LHCN-M2 (cell line): ENCODE data around the gene ASTN2. TPM values are rescaled to one million over a fixed set of nuclear protein-coding genes. Genes with fewer than 3 reads are reported as not detected.
"Not testable (repeated sequence)": the region's sequence is repeated elsewhere in the genome, so short reads cannot be mapped to it uniquely, and the experiment has no call there.

Experiments
- DNase-seq: peaks from one replicate; pipeline ENCODE4 v3.0.0-alpha.2; 2012; ENCODE audit warnings: low read depth
- total RNA-seq: library from RNA; depleted of rRNA; stranded (reverse); fragments of >200 nt; gene quantifications from 2 replicates; pipeline ENCODE4 v1.2.3, GENCODE V29; 2014

ASTN2 gene
- total RNA-seq, 1 experiment from 2014 or later: 11.8 TPM

DNA sequence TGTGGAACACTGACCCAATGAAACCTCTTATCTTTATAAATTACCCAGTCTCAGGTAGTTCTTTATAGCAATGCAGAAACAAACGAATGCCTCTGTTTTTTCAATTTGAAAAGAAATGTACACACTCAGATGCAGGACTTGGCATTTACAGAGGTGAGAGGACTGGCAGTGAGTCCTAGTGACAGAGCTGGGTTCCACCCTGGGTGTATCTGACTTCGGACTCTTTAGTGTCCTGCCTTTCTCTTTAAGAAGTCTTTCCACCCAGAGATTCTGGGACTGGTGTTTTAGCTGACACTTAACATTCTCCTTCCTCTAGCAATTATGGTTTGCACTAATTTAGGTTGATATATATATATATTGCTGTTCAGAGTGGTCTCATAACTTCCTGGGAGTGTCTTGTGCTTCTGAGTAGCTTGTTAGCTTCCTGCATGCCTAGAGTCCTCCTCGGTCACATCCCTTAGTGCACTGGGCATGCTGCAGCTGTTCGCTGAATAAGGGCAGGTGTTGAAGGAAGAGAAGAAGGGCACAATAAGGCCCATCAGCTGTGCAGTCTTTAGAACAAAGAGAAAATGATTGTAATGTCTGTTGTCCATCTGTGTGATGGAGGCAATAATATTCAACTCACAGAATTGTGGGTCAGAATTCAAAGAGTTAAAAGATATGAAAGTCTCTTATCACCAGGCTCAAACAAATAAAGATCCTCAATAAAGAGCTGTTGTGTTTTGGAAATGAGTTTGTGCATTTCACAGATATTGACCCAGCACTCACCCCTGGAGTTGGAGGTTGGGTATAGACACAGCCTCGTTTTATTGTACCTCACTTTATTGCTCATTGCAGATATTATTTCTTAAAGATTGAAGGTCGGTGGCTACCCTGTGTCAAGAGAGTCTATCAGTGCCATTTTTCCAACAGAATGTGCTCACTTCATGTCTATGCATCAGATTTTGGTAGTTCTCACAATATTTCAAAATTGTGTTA, 540.6 kb downstream of the ASTN2 start:
- DNase-seq: no peak

DNA sequence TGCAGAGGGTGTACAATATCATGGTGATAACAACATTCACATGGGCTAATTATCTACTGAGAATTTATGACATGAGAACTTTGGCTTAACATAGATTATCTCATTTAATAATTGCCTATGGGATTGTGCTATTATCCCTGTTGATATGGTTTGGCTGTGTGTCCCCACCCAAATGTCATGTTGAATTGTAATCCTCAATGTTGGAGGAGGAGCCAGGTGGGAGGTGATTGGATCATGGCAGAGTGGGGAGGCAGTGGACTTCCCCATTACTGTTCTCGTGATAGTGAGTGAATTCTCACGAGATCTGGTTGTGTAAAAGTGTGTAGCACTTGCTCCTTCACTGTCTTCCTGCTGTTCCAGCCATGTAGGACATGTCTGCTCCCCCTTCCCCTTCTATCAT, 541.4 kb downstream of the ASTN2 start:
- no peak for DNase-seq

DNA sequence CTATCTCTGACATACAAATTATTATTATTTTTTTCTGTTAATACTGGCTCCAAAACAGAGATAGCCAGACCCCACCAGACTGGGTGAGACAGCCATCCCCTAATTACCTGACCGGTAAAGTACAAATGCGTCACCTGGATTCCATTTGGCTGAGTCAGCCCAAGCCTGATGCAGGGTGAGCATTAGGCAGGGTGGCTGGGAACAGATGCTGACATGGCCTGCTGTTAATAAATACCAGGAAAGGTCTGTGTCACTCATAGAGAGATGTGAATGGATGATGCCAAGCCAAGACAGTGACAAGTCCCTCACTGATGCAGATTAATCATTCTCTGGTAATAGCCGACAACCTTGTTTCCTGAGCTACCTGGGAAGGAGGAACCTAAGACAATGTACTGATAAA, 544.3 kb downstream of the ASTN2 start:
- no peak for DNase-seq

DNA sequence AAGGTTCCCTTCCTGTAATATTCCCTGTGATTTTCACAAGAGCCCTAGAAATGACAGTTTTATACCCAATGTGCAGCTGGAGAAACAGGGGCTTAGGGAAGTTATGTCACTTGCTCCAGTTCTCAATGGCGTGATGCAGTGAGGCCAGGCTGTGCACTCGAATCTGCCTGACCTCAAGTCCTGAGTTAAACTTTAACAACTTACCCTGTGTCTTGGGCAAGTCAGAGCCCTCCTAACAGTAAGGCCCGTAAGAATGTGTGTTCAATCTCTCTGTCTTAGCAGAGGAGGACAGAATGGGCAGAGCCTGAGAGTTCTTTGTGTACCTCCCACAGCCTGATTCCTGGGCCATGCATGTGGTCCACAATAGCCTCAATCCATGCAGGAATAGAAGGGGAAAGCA, 546.7 kb downstream of the ASTN2 start:
- DNase-seq: no peak

DNA sequence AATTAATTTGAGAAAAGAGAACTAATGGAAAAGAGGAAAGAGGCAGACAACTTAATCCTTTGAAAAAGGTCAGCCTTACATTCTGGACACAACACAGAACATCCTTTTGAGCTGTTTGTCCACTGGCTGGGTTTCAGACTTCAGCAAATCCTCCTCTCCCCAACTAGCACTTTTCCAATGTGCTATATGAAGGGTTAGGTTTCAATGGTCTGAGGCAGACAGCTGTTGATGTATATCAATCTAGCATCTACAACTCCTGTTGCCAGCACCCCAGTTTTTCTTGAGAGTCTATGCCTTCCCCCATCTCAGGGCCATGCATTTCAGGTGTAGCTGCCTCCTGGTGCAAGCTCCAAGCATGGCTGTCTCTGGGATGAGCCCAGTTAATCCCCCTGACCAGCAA, 553.5 kb downstream of the ASTN2 start:
- peak; percentile 5 for DNase-seq

DNA sequence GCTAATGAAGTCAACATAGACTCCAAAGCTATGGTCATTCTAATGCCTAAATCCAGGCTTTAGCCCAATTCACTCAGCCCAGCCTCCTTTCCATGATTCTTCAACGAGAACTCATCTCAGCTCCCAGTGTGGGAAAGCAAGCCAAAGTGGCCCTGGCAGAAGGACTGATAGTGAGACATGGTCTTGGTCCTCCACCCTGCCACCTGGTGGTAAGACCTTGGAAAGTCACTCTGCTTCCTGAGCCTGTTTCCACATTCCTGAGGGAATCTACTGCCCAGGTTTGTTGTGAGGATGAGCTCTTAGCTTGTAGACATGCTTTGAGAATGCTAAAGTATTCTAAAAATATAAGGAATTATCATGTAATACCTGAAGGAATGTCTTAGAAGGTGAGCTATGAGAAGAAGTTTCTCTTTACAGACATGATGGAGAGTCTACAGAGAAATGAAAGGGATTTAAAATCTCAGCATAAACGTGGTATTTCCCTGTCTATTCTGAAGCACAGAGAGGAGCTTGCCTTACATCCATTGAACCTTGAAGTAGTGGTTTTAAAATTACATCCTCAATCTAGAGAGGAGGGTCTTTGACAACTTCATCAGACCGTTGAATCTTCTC, 554.2 kb downstream of the ASTN2 start:
- peak; percentile 52 for DNase-seq

DNA sequence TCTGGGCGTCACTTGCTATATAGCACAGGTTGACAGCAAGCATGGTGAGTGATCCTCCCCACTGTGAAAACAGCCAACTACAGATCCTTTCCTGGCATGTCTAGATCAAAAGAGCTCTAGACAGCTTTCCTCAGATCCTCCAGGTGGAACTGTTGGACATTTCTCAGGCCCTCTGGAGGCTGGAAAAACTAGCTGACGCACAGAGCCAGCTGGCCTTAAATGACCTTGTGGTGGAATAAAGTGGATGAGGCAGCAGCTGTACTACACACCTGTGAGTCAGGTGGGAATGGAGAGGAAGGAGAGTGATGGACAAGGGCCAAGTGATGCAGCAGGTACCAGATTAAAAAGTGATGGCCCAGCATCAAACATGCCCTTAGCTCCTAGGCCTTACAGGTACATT, 555.1 kb downstream of the ASTN2 start:
- no peak for DNase-seq

DNA sequence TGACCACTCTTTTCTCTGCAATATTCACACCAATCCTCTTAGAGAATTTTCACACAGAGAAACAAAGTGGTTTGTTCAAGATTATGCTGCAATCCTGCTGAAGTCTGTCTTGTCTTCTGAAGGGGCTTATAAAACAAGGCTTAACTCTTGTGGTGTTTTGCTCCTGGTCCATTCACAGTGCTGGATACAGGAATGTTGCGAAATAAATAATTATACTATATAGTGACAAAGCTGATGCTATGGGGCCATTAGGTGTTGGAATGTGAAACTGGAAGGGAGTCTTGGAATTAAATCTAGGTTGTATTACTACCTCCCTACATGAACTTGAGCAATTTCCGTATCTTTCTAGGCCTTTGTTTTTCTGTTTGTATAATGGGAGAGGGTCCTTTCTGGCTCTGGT, 557.5 kb downstream of the ASTN2 start:
- DNase-seq: no peak

DNA sequence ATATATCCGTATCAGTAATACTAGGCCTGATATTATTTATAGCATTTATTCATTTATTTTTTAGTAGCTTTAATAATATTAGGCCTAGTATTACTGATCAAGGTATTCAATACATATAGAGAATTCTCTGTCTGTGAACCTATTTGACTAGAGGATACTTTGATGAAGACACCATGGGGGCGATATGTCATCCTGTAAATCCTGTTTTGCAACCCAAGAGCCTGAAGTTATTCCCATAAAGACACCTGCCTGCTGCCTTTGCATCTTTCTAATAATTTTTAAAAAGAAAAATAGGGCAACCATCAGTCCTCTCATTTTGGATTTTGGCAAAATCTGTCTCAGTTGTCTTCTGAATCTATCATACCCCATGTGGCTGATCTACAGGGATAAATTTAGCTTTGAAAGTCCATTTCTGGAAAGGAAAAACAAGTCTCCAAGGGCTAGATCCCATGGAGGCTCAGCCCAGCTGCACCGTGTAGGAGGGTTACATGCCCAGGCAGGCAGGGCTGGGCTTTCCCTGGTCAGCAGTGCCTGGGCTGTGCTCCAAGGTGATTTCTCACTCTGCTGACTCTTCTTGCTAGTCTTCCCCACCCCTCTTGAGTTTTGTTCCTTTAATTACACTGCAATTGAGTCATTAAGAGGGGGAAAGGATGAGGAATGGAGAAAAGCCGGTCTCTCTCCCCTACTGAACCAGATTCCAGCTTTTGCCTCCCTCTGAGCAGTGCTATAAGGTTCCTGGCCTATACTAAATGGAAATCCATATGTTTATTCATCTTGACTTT, 558.8 kb downstream of the ASTN2 start:
- no peak for DNase-seq

DNA sequence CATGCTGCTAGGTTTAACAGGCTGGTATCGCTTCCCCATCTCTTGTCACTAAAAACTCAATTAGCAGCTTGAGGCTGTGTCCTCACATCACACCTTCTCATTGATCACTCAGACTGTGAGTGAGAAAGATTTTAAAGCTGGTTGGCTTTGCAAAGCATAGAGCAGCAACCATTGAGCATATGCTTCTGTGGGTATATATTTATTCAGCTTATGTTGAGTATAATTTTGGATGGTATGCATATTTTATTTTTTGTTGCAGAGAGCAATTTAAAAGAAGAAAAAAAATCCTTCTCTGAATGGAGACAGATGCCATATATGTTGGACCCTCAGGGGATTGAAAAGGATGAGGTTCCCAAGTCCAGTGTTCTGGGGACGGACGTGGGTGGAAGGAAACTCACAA, 565.1 kb downstream of the ASTN2 start:
- DNase-seq: no peak

DNA sequence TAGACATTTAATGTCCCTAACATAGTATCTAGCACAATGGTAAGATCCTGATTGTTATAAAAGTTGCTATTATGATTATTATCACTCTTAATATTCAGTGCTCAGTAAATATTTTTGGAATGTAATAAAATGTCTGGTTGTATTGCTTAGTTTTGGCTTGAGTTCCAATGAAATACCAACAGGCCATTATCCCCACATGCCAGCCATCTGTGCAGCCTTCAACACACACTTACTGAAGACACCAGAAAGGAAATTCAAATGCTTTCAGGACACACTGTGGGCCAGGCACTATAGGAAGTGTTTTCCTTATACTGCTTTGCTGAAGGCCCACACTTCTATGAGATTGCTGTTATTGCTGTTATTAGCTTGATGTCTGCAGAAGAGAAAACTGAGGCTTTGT, 570.2 kb downstream of the ASTN2 start:
- DNase-seq: no peak

DNA sequence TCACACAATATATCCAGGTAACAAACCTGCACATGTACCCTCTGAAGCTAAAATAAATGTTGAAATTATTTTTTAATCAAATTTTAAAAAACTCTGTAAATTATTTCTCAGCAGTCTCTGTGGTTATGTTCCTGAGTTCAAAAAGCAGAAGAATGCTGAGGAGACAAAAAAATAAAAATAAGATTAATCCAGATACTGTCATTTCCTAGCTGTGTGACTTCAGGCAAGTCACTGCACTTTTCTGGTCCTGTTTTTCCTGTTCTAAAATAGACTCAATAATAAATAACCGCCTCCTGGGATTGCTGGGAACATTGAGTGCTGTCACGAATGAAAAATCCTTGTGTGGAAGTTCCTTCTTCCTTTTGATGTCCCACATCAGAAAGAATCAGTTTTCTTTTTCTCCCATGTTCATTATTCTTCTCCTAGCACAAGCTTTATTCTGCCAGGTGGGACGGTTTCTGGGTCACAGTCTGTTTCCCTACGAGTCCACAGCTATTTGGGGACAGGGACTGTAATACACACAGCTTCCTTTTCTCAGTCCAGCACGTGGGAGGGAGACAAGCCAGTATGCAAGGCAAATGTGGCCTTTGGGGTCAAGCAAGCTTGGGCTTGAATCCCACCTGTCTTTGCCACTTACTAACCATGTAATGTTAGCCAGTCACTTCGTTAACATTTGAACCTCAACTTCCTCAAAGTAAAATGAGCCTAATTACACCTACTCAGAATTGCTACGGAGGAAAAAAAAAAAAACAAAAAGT, 570.8 kb downstream of the ASTN2 start:
- peak; percentile 32 for DNase-seq

DNA sequence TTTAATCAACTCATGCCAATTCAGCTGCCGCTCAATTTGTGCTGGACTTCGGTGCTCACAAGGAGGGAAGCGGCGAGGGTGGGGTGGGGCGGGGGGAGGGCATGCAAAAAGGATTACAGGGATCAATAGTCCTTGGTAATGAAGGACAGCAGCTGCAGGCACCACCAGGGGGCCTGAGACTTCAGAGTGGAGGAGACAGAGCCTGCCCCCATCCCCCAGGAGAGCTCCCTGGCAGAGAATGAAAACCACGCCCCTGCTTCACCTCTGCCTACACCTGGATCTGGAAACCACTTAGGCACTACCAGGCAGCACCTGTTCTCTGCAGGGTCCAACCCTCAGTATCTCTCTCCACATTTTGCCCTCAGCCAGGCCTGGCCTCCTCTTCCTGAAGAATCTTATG, 572.2 kb downstream of the ASTN2 start:
- DNase-seq: no peak

DNA sequence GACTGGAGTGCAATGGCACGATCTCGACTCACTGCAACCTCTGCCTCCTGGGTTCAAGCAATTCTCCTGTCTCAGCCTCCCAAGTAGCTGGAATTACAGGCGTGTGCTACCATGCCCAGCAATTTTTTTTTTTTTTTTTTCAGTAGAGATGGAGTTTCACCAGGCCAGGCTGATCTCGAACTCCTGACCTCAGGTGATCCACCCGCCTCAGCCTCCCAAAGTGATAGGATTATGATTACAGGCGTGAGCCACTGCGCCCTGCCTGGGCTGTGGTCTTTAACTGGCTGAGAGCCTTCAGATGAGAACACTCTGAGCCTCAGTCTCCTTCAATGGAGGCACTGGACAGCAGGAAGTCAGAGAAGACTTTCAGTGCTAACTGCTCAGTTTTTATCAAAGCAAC, 576.4 kb downstream of the ASTN2 start:
- DNase-seq: not testable (repeated sequence)

DNA sequence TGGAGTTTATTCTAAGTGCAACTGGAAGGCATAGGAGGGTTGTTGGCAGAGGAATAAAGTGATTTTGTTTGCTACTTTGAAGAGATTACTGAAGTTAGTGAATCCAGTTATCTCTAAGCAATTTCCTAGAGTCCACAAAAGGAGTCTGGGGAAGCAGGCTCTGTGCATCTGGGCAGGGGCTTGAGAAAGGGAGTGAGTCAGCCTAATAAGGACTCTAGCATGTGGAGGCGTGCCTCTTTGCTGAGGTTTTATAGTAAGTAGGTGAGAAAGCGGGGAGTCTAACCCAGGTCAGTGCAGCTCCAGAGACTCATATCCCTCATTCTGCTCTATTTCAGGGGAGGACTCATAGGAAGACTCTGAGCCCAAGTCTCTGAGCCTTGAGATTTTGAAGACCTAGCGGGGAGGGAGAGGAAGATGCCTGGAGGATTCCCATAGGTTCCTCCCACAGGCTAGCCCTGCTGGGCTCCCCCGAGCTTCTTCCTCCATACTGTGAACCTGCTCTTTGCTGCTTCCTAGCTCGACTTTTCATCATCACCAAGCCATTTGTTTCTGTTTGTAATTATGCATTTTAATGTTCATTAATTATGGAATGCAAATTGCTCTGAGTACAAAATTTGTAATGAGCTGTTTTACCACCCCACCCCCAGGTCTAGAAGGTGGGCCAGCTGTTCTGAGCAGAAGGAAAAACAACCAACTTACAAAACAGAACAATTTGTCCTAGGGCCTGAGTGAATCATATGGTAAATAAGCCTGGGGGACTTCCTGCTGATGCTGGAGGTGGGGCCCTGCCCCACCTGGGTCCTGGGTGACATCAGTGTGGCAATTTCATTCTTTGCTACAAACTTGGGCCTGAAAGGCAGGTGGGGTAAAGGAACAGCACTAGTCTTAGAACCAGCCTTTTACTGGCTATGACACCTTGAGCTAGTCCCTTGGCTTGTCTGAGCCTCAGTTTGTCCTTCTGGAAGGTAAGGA, 577.6 kb downstream of the ASTN2 start:
- peak; percentile 36 for DNase-seq

DNA sequence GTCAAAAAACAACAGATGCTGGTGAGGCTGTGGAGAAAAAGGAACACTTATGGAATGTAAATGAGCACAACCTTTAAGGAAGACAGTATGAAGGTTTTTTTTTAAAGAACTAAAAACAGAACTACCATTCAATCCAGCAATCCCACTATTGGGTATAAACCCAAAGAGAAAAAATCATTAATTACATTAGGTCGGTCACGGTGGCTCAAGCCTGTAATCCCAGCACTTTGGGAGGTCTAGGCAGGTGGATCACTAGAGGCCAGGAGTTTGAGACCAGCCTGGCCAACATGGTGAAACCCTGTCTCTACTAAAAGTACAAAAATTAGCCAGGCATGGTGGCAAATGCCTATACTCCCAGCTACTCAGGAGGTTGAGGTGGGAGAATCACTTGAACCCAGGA, 584.5 kb downstream of the ASTN2 start:
- not testable (repeated sequence) for DNase-seq

DNA sequence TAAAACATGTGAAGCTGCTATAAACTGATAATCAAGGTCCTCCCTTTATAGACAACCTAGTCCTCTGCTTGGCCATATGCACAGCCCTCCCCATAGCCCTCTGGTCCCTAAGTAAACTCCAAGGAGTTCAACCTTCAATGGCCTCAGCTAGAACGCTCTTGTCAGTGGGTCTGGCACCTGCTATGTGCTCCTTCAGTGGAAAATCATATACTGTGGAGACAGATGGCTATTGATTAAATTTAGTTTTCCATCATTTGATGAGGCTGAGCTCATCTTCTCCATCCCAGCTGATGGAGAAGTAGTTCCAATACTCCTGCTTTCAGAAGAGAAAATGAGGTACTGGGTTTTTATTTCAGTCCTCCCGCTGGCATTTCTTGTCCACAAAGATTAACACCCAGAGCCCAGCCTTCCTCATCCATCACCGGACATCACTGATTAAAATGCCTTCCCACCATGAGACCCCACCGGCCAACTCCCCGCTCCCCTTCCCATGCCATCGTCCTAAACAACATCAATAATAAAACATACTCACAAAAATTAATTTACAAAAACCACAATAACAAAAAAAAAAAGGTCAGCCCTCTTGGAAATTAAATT, 593.1 kb downstream of the ASTN2 start:
- DNase-seq: no peak

DNA sequence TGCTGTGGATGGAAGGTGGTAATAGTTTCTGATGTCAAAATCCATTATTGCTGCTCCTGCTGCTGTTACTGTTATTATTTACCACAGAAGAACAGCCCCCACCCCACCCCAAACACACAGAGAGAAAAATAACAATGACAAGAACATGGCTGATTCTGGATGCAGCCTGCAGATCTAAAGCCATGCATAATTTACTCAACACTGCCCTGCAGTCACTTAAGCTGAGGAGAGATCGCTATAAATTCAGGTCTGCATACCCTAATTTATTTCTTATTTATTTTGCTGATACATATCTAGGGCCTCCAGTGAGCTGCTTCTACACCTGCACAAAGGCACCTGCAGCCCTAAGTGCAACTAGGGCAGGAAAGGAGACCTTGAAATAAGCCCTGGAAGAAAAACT, 595.7 kb downstream of the ASTN2 start:
- no peak for DNase-seq

DNA sequence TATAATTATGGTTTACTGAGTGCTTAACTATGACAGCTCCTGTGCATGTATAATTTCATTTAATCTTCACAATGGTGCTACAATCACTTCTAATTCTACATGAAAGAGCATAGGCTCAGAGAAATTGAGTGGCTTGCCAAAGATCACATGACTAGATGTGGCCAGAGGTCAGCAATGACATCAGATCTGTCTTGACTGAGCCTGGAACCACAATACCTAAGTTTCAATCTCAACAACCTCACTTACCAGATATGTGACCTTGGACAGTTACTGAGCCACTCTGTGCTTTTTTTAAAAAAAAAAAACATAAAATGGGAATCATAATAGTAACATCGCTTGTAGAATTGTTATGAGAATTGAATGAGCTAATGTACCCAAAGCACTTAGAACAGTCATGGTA, 597.1 kb downstream of the ASTN2 start:
- no peak for DNase-seq

DNA sequence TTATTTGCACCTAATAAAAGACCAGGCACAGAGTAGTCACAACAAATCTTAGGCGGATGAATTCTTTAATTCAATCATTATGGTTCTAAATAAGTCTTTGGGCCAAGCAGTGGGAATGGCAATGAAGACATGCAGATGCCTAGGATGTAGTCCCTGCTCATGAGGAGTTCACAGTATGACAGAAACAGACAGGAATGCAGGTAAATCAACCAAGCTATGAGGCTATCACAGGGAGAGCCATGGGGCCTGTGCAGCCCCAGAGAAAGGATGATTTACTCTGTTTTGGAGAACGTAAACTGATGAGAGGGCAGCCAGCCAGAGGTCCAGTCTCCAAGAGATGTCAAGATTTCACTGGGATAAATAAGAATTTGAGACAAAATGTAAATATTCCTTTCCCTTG, 598.4 kb downstream of the ASTN2 start:
- DNase-seq: no peak
